ENCODE data around the gene TSPAN31.

Gene TSPAN31

DNA sequence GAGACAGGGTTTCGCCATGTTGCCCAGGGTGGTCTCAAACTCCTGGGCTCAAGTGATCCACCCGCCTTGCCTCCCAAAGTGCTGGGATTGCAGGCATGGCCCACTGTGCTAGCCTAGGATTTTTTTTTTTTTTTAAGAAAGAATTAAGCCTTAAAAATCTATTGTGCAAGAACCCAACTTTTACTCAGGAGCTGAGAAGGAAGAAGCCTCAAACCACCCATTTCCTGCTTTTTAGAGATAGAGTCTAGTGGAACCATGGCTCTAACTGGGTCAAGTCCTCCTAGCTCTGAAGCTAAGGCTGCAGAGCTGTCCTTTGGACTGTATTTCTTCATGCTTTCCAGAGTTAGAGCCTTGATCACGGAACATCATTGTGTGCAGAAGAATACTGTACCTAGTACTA lies 36.4 kb downstream of the TSPAN31 start:
- Histone ChIP-seq H2AFZ (ENCODE audit: low read length) (no peak overlapping the region), H3K79me1 (ENCODE audit: low read depth, low read length) (peaks cover 4% of the 10 kb centered on the region), H3K36me3 (replicated peaks in 1 of 2; ENCODE audit: control insufficient read depth in 2 of 2, insufficient read depth in 2 of 2, low read length in 2 of 2) (peaks cover 7 to 38% of the 10 kb centered on the region in 2 donors), H4K8ac (ENCODE audit: low read depth, low read length) (no peak overlapping the region), H3K4me2 (ENCODE audit: insufficient read depth, low read length, poor library complexity, severe bottlenecking) (no peak overlapping the region), H3K14ac (ENCODE audit: low read length) (no peak overlapping the region), H2BK5ac (ENCODE audit: low read length) (no peak overlapping the region), H4K91ac (ENCODE audit: low read depth, low read length, poor library complexity) (no peak overlapping the region), H3K4me1 (ENCODE audit: control insufficient read depth in 2 of 2, insufficient read depth in 1 of 2, low read depth in 1 of 2, low read length in 2 of 2) (peaks cover 3 to 6% of the 10 kb centered on the region in 2 donors), H3K4me3 (ENCODE audit: low read length in 2 of 2) (no peak overlapping the region), H2BK12ac (ENCODE audit: low read length) (no peak overlapping the region), H3K4ac (ENCODE audit: low read length) (no peak overlapping the region), H2AK5ac (ENCODE audit: low read depth, low read length) (no peak overlapping the region), H3K9ac (ENCODE audit: low read depth, low read length, poor library complexity) (no peak overlapping the region), H2BK15ac (ENCODE audit: low read length) (no peak overlapping the region), H3K27me3 (ENCODE audit: control insufficient read depth in 3 of 3, insufficient read depth in 3 of 3, low read depth in 1 of 3, low read length in 3 of 3) (no peaks in the 10 kb centered on the region), H3K23ac (ENCODE audit: low read depth, low read length, poor library complexity) (no peak overlapping the region), H3K9me3 (replicated peaks in 1 of 2; ENCODE audit: control insufficient read depth in 2 of 2, insufficient read depth in 1 of 2, low read depth in 1 of 2, low read length in 2 of 2) (no peaks in the 10 kb centered on the region), H2BK120ac (ENCODE audit: low read depth, low read length) (no peak overlapping the region), H3K27ac (replicated peaks; ENCODE audit: low read length) (no peak overlapping the region), H3K18ac (ENCODE audit: low read length) (no peak overlapping the region)
- no peak for DNase-seq (ENCODE audit: low spot score)
- WGBS, 2 donors (ENCODE audit: extremely low coverage in 2 of 2, insufficient read length in 2 of 2, insufficient replicate concordance in 1 of 2), result no CpG with 5 or more reads among the region's 3 CpGs

DNA sequence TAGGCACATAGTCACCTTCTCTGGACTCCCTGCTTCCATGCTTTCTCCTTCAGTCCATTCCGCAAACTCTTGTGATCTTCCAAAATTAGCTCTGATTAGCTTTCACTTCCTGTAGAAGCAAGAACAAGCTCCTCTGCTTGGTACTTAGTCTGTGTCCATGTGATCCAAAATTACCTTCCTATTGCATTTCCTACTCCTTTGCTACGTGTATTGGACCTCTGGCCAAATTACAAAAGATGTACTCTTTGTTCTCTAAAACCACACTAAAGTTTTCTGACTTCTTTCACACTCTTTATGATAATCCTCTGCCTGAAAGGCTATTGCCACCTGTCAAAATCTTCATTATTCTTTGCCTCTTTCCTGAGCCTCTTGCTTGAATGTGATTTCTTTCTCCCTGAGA lies 37.0 kb downstream of the TSPAN31 start:
- no peak overlapping the region for H3K18ac ChIP-seq (ENCODE audit: low read length)
- H3K79me1 ChIP-seq (ENCODE audit: low read depth, low read length), result peaks cover 4% of the 10 kb centered on the region
- no peaks in the 10 kb centered on the region for H3K9me3 ChIP-seq (replicated peaks in 1 of 2; ENCODE audit: control insufficient read depth in 2 of 2, insufficient read depth in 1 of 2, low read depth in 1 of 2, low read length in 2 of 2)
- H2BK12ac ChIP-seq (ENCODE audit: low read length), result no peak overlapping the region
- no peak overlapping the region for H3K4ac ChIP-seq (ENCODE audit: low read length)
- WGBS, 2 donors (ENCODE audit: extremely low coverage in 2 of 2, insufficient read length in 2 of 2, insufficient replicate concordance in 1 of 2), result no CpG with 5 or more reads among the region's 2 CpGs
- H4K91ac ChIP-seq (ENCODE audit: low read depth, low read length, poor library complexity), result no peak overlapping the region
- no peak for DNase-seq (ENCODE audit: low spot score)
- no peak overlapping the region for H4K8ac ChIP-seq (ENCODE audit: low read depth, low read length)
- H3K27ac ChIP-seq (replicated peaks; ENCODE audit: low read length), result no peak overlapping the region
- H3K27me3 ChIP-seq (ENCODE audit: control insufficient read depth in 3 of 3, insufficient read depth in 3 of 3, low read depth in 1 of 3, low read length in 3 of 3), result no peaks in the 10 kb centered on the region
- H3K4me2 ChIP-seq (ENCODE audit: insufficient read depth, low read length, poor library complexity, severe bottlenecking), result no peak overlapping the region
- peaks cover 10 to 42% of the 10 kb centered on the region in 2 donors for H3K36me3 ChIP-seq (replicated peaks in 1 of 2; ENCODE audit: control insufficient read depth in 2 of 2, insufficient read depth in 2 of 2, low read length in 2 of 2)
- peak overlapping the region; percentile 83 for H2AFZ ChIP-seq (ENCODE audit: low read length)
- no peak overlapping the region for H2BK15ac ChIP-seq (ENCODE audit: low read length)
- no peak overlapping the region for H3K4me3 ChIP-seq (ENCODE audit: low read length in 2 of 2)
- H3K9ac ChIP-seq (ENCODE audit: low read depth, low read length, poor library complexity), result no peak overlapping the region
- no peak overlapping the region for H2AK5ac ChIP-seq (ENCODE audit: low read depth, low read length)
- no peak overlapping the region for H2BK120ac ChIP-seq (ENCODE audit: low read depth, low read length)
- H3K23ac ChIP-seq (ENCODE audit: low read depth, low read length, poor library complexity), result no peak overlapping the region
- no peak overlapping the region for H2BK5ac ChIP-seq (ENCODE audit: low read length)
- H3K4me1 ChIP-seq (ENCODE audit: control insufficient read depth in 2 of 2, insufficient read depth in 1 of 2, low read depth in 1 of 2, low read length in 2 of 2), result peaks cover 3 to 6% of the 10 kb centered on the region in 2 donors
- no peak overlapping the region for H3K14ac ChIP-seq (ENCODE audit: low read length)

DNA sequence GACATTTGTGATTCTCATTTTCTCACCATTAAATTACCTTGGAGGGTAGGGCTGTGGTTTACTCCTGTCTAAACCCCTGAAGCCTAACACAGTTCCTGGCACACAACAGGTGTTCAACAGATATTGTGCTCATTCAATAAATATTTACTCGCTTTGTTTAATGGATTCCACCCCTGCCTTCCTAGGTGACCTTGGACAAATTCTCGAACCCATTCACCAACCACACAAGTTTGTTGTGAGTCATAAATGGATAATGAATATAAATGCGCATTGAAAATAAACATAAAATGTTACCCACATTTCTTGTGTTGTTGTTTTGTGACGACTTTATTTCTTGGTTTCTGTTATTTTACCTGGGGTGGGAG lies 37.4 kb downstream of the TSPAN31 start:
- Histone ChIP-seq H3K23ac (ENCODE audit: low read depth, low read length, poor library complexity) (no peak overlapping the region), H3K79me1 (ENCODE audit: low read depth, low read length) (peaks cover 4% of the 10 kb centered on the region), H2BK15ac (ENCODE audit: low read length) (no peak overlapping the region), H3K9ac (ENCODE audit: low read depth, low read length, poor library complexity) (no peak overlapping the region), H2BK5ac (ENCODE audit: low read length) (no peak overlapping the region), H4K91ac (ENCODE audit: low read depth, low read length, poor library complexity) (no peak overlapping the region), H3K4me3 (ENCODE audit: low read length in 2 of 2) (peak overlapping the region in 1 of 2 donors; percentile 90), H3K18ac (ENCODE audit: low read length) (no peak overlapping the region), H2BK12ac (ENCODE audit: low read length) (no peak overlapping the region), H2AK5ac (ENCODE audit: low read depth, low read length) (no peak overlapping the region), H4K8ac (ENCODE audit: low read depth, low read length) (no peak overlapping the region), H3K4me2 (ENCODE audit: insufficient read depth, low read length, poor library complexity, severe bottlenecking) (no peak overlapping the region), H3K4ac (ENCODE audit: low read length) (no peak overlapping the region), H3K14ac (ENCODE audit: low read length) (no peak overlapping the region), H2BK120ac (ENCODE audit: low read depth, low read length) (no peak overlapping the region), H3K27ac (replicated peaks; ENCODE audit: low read length) (no peak overlapping the region), H3K27me3 (ENCODE audit: control insufficient read depth in 3 of 3, insufficient read depth in 3 of 3, low read depth in 1 of 3, low read length in 3 of 3) (no peaks in the 10 kb centered on the region), H3K9me3 (replicated peaks in 1 of 2; ENCODE audit: control insufficient read depth in 2 of 2, insufficient read depth in 1 of 2, low read depth in 1 of 2, low read length in 2 of 2) (no peaks in the 10 kb centered on the region), H2AFZ (ENCODE audit: low read length) (peak overlapping the region; percentile 83), H3K36me3 (replicated peaks in 1 of 2; ENCODE audit: control insufficient read depth in 2 of 2, insufficient read depth in 2 of 2, low read length in 2 of 2) (peaks cover 12 to 46% of the 10 kb centered on the region in 2 donors), H3K4me1 (ENCODE audit: control insufficient read depth in 2 of 2, insufficient read depth in 1 of 2, low read depth in 1 of 2, low read length in 2 of 2) (peaks cover 3 to 6% of the 10 kb centered on the region in 2 donors)
- WGBS, 2 donors (ENCODE audit: extremely low coverage in 2 of 2, insufficient read length in 2 of 2, insufficient replicate concordance in 1 of 2), result no CpG with 5 or more reads among the region's 4 CpGs
- no peak for DNase-seq (ENCODE audit: low spot score)

DNA sequence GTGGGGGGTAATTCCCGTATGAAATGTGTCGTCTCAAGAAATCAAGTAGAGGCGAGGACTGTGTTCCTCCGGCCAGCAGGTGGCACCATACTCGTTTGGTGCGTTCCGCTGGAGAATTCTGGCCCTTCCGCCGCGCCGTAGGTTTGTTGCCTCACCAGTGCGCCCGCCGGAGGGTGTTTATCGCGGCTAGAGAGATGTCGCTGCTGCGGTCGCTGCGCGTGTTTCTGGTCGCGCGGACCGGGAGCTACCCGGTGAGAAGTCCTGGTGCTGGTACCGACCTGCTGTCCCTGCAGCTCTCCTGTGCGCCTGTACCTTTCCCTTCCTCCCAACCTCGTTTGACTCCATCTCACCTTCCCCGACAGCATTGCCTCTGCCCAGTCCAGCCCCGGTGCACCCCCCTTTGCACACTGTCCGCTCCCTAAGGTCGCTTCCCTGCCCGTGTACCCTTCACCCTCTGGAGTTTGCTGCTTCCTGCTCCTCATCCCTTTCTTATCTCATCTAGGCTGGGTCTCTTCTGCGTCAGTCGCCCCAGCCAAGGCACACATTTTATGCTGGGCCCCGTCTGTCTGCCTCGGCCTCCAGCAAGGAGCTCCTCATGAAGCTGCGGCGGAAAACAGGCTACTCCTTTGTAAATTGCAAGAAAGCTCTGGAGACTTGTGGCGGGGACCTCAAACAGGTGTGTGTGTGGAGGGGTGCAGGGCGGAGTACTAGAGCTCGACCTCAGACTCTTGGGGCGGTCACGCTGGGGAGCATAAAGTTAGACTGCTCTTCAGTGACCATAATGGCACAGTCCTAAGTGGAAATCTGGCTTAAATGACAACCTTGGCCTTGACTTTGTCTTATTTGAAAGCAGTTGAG lies 38.0 kb downstream of the TSPAN31 start, which contains the start of gene TSFM:
TSS of gene TSFM (plus strand) at position 180 of the 858 bp plus-strand sequence. CDS start at position 195, 15 bp downstream.
- Histone ChIP-seq H3K9ac (ENCODE audit: low read depth, low read length, poor library complexity) (peak within 1 kb of the TSS; percentile 99), H2BK5ac (ENCODE audit: low read length) (peak within 1 kb of the TSS; percentile 0), H2AK5ac (ENCODE audit: low read depth, low read length) (peak within 1 kb of the TSS; percentile 2), H3K36me3 (replicated peaks in 1 of 2; ENCODE audit: control insufficient read depth in 2 of 2, insufficient read depth in 2 of 2, low read length in 2 of 2) (peaks cover 12 to 52% of the 10 kb centered on the region in 2 donors), H3K4me2 (ENCODE audit: insufficient read depth, low read length, poor library complexity, severe bottlenecking) (peak within 1 kb of the TSS; percentile 84), H2BK120ac (ENCODE audit: low read depth, low read length) (no peak within 1 kb of the TSS), H3K79me1 (ENCODE audit: low read depth, low read length) (peaks cover 4% of the 10 kb centered on the region), H4K91ac (ENCODE audit: low read depth, low read length, poor library complexity) (no peak within 1 kb of the TSS), H2BK15ac (ENCODE audit: low read length) (no peak within 1 kb of the TSS), H3K4me1 (ENCODE audit: control insufficient read depth in 2 of 2, insufficient read depth in 1 of 2, low read depth in 1 of 2, low read length in 2 of 2) (peaks cover 3 to 6% of the 10 kb centered on the region in 2 donors), H2BK12ac (ENCODE audit: low read length) (peak within 1 kb of the TSS; percentile 18), H3K23ac (ENCODE audit: low read depth, low read length, poor library complexity) (peak within 1 kb of the TSS; percentile 97), H3K27me3 (ENCODE audit: control insufficient read depth in 3 of 3, insufficient read depth in 3 of 3, low read depth in 1 of 3, low read length in 3 of 3) (no peaks in the 10 kb centered on the region), H3K4ac (ENCODE audit: low read length) (no peak within 1 kb of the TSS), H3K14ac (ENCODE audit: low read length) (peak within 1 kb of the TSS; percentile 79), H4K8ac (ENCODE audit: low read depth, low read length) (no peak within 1 kb of the TSS), H3K18ac (ENCODE audit: low read length) (peak within 1 kb of the TSS; percentile 93), H2AFZ (ENCODE audit: low read length) (peak within 1 kb of the TSS; percentile 83), H3K9me3 (replicated peaks in 1 of 2; ENCODE audit: control insufficient read depth in 2 of 2, insufficient read depth in 1 of 2, low read depth in 1 of 2, low read length in 2 of 2) (no peaks in the 10 kb centered on the region), H3K27ac (replicated peaks; ENCODE audit: low read length) (no peak within 1 kb of the TSS), H3K4me3 (ENCODE audit: low read length in 2 of 2) (peak within 1 kb of the TSS; percentile 90 to 95)
- peak; percentile 93 for DNase-seq (ENCODE audit: low spot score)
- WGBS, 2 donors (ENCODE audit: extremely low coverage in 2 of 2, insufficient read length in 2 of 2, insufficient replicate concordance in 1 of 2), result no CpG with 5 or more reads among the region's 45 CpGs

Data from neuronal stem cell (in vitro differentiated cells).